Body of pancreas (tissue), 4 donors: ENCODE results near the gene EN1.

Source experiments
- POLR2A ChIP-seq, 3 donors: fragments of 450-650 bp; IDR thresholded peaks; one replicate each; pipeline ENCODE4 v1.6.1; 2016; ENCODE audit warnings: antibody characterized with exemption in 3 of 3, mild to moderate bottlenecking in 2 of 3
- TF ChIP-seq, protein P1 (sequence below), 7 experiments: fragments of 450-650 bp in 4 of 7; fragments of 200-600 bp in 3 of 7; sonication (generic) in 3 of 7; IDR thresholded peaks; one replicate each; pipeline ENCODE4 v1.5.1; 2016 to 2019; ENCODE audit warnings: antibody characterized with exemption in 7 of 7

DNA sequence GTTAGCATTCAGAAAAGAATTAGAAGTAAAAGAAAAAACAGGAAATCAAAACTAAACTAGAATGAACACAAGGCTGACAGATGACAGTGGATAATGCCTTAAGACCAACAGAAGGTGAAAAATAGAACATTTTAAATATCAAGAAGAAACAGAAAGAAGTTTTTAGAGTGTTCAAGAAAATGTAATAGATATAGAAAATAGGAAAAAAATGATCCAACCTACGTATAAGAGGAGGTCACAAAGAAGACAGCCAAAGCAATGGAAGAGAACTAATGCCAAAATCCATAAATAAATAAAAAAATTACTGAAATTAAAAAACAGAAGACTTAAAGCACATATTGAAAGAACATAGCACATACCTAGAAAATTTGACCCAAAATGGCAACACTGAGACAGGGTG lies 42.5 kb upstream of the EN1 start:
- TF ChIP-seq, protein P1, sequence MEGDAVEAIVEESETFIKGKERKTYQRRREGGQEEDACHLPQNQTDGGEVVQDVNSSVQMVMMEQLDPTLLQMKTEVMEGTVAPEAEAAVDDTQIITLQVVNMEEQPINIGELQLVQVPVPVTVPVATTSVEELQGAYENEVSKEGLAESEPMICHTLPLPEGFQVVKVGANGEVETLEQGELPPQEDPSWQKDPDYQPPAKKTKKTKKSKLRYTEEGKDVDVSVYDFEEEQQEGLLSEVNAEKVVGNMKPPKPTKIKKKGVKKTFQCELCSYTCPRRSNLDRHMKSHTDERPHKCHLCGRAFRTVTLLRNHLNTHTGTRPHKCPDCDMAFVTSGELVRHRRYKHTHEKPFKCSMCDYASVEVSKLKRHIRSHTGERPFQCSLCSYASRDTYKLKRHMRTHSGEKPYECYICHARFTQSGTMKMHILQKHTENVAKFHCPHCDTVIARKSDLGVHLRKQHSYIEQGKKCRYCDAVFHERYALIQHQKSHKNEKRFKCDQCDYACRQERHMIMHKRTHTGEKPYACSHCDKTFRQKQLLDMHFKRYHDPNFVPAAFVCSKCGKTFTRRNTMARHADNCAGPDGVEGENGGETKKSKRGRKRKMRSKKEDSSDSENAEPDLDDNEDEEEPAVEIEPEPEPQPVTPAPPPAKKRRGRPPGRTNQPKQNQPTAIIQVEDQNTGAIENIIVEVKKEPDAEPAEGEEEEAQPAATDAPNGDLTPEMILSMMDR (IDR thresholded peaks at IDR 0.05) = no peak
- no peak for TF ChIP-seq POLR2A (IDR thresholded peaks at IDR 0.05)
